Fibroblast of lung (primary cell): Measurements from ENCODE around the gene MEG3.

Experiments used
- EZH2 ChIP-seq: IDR thresholded peaks from 2 replicates; pipeline ENCODE4 v1.5.1; 2012; ENCODE audit warnings: low read length, control low read depth, mild to moderate bottlenecking; ENCODE audit errors: missing control alignments
- TF ChIP-seq, protein P1 (sequence below), 2 donors: IDR thresholded peaks in 1 of 2; conservative IDR thresholded peaks in 1 of 2; 1 replicate in 1 of 2; 2 replicates in 1 of 2; pipeline ENCODE4 v1.5.1; 2011 to 2012; ENCODE audit warnings: low read length in 2 of 2, control low read depth in 1 of 2, inconsistent platforms in 1 of 2, low read depth in 1 of 2, mild to moderate bottlenecking in 1 of 2

DNA sequence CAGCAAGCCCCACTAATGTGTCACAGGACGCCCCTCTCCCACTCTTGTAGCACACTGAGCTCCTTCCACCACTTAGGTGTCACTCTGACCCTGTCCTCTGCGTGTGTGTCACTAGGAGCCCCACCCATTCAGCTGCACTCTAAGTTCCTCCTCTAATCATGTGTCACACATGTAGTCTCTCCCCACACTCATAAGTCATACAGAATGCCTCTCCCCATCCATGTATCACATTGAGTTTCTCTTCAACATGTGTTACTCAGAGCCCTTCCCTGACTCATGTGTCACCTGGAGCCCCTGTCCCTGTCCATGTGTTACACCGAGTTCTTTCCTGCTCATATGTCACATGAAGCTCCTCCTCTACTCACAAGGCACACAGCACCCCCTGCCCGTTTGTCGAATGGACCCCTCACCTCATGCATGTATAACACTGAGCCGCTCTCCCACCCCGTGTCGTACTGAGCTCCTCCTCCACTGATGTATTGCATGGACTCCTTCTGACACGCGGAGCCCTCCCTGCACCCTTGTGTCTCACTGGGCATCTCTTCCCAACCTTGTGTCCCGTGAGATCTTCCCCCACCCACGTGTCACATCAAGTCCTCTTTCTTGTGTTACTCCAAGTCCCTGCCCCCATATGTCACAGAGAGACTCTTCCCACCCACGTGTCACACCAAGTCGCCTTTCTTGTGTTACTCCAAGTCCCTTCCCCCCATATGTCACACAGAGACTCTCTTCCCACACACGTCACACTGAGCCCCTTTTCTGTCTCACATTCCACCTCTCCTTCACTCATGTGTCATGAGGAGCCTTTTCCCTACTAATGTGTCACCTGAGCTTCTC lies 46.6 kb downstream of the MEG3 start:
- TF ChIP-seq, protein P1, sequence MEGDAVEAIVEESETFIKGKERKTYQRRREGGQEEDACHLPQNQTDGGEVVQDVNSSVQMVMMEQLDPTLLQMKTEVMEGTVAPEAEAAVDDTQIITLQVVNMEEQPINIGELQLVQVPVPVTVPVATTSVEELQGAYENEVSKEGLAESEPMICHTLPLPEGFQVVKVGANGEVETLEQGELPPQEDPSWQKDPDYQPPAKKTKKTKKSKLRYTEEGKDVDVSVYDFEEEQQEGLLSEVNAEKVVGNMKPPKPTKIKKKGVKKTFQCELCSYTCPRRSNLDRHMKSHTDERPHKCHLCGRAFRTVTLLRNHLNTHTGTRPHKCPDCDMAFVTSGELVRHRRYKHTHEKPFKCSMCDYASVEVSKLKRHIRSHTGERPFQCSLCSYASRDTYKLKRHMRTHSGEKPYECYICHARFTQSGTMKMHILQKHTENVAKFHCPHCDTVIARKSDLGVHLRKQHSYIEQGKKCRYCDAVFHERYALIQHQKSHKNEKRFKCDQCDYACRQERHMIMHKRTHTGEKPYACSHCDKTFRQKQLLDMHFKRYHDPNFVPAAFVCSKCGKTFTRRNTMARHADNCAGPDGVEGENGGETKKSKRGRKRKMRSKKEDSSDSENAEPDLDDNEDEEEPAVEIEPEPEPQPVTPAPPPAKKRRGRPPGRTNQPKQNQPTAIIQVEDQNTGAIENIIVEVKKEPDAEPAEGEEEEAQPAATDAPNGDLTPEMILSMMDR (conservative IDR thresholded peaks at IDR 0.05 in 1 of 2, IDR thresholded peaks at IDR 0.05 in 1 of 2; ENCODE audit: low read depth in 1 of 2, low read length in 2 of 2), result no peak
- no peak for TF ChIP-seq EZH2
